SKM-1 treated with dmso at 0.1 percent for 144 hours (cell line): ENCODE measurements around the gene PUM2.
"Not testable (repeated sequence)": the region's sequence is repeated elsewhere in the genome, so short reads cannot be mapped to it uniquely, and the experiment has no call there.

Experiments
- DNase-seq: peaks from one replicate; lab custom pipeline; 2025; ENCODE audit not compliant: unreplicated experiment; lab: John Stamatoyannopoulos, UW

PUM2 gene

DNA sequence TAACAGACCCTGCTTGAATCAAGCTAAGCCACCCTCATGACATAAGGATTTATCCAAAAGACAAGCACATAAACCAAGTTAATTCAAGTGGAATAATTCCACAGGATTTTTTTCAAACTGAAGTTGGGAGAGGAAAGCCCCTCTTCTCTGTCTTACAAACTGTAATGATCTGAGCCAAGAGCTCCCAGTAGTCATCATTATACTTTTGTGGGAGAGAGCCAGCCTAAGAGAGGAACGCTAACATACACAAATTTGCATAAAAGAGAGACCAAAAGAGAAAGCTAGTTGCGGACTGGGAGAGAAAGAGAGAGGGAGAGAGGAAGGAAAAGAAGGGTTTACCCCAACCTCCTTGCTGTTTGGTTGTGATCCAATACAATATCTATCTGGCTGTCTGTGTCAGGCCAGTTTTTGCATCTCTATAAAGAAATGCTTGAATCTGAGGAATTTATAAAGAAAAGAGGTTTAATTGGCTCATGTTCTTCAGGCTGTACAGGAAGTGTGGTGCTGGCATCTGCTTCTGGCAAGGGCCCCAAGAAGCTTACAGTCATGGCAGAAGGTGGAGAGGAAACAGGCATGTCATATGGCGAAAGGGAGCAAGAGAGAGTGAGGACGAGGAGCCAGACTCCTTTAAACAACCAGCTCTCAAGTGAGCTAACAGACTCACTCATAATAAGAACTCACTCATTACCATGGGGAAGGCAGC lies 20.8 kb upstream of the PUM2 start:
- DNase-seq = no peak

DNA sequence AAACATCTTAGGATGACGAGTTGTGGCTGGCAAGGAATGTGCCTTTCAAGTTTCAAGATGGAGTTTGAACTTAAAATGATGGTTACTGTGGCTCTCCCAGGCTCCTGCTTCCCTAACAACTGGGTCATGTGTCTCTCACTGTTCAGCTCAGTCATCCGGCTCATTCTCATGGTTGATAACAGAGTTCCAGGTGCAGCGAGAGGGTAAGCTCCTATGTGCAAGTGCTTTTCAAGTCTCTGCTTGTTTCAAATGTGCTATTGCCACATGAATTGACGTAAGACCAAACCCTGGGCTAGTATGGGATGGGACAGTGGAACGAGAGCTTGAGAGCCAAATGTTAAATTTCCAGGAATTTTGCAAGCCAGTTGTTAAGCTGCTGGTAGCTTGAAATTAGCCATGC lies 19.5 kb upstream of the PUM2 start:
- DNase-seq = no peak

DNA sequence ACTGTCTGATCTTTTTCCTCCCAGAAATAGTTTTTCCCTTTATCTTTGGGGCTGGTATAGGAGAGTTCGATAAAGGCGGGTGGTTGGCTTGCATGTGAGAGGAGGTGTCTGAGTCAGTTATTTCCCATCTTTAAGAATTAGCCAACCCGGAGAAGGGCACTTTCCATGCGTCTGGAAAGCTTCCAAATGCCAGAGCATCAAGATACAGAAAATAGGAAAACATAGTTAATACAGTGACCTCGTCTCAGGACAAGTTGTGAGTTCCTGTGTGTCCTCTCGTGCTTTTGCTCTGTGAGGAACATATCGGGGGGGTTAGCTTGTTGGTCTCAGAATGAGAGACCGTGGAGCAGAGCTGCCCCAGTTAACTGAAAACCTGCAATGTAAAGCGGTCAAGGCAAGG lies 18.7 kb upstream of the PUM2 start:
- DNase-seq = no peak

DNA sequence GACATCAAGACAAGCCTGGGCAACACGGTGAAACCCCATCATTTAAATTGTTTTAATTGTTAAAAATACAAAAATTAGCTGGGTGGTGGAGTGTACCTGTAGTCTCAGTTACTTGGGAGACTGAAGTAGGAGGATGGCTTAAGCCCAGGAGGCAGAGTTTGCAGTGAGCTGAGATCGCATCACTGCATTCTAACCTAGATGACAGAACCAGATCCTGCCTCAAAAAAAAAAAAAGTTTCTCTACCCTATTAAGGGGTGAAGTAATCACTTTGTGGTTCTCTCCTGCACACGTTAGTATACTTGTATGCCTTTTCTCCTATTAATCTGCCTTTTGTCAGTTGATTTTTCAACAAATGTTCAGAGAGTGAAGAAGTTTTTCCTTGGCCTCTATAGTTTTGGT lies 18.1 kb upstream of the PUM2 start:
- DNase-seq = no peak

DNA sequence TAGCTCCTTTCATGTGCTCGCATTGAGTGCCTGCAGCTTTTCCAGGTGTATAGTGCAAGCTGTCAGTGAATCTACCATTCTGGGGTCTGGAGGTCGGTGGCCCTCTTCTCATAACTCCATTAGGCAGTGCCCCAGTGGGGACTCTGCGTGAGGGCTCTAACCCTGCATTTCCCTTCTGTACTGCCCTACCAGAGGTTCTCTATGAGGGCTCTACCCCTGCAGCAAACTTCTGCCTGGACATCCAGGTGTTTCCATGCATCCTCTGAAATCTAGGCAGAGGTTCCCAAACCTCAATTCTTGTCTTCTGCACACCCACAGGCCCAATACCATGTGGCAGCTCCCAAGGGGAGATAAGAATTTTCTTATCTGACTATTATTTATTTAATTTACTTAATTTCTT lies 17.3 kb upstream of the PUM2 start:
- not testable (repeated sequence) for DNase-seq

DNA sequence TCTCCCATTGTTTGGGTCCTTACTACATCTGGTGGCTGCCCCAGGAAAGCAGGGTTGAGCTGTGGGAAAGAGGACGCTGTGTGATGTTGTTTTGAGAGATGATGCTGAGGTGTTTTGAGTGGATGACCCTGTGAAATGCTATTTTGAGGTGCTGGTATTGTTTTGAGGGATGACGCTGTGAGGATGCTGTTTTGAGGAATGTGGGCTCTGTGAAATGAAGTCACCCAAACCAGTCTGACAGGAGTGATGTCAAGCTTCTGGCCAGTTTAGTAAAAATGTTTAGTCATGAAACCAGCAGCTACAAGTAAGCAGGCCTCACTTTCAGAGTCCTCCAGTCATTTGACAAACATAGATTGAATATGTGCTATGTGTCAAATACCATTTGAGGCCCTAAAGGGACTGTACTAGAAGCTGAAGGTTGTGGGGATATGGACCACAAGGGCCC lies 16.1 kb upstream of the PUM2 start:
- DNase-seq = no peak

DNA sequence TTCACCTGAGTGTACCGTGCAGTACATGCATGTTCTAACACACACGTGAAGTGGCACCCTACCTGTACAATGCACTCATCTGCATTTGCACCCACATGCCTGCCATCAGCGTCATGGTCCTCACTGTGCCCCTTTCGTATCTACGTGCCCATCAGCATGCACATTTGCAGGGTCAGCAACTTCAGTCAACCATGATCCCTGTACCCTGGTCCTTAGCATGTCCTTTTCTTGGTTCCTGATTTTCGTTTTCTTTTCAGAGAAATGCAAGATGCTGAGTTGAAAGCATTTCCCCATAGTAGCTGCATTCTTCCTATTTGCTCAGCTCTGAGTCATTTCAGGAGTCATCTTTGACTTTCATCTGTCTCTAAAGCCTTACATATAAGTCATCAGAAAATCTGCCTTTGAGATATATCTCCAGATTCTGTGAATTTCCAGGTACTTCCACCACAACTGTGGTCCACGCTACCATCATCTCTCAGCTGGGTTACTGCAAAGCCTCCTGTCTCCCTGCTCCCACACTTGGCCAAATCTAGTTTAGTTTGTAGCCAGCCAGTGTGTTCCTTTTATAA lies 14.7 kb upstream of the PUM2 start:
- DNase-seq = no peak

DNA sequence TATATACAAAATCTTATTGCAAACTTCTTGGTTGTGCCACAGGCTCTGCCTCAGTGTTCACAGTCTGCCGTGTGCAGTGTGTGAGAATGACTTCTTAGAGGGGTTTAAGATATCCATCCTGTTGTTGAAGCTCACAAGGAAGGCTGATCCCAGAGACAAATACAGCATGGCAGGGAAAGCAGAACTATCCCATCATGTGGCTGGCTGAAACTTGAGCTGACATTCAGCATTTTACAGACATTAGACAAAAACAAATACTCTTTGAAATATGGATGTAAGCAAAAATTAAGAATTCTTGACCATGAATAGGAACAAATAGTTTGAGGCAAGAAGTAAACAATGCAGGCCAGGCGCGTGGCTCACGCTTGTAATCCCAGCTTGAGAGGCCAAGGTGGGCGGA lies 12.9 kb upstream of the PUM2 start:
- no peak for DNase-seq

DNA sequence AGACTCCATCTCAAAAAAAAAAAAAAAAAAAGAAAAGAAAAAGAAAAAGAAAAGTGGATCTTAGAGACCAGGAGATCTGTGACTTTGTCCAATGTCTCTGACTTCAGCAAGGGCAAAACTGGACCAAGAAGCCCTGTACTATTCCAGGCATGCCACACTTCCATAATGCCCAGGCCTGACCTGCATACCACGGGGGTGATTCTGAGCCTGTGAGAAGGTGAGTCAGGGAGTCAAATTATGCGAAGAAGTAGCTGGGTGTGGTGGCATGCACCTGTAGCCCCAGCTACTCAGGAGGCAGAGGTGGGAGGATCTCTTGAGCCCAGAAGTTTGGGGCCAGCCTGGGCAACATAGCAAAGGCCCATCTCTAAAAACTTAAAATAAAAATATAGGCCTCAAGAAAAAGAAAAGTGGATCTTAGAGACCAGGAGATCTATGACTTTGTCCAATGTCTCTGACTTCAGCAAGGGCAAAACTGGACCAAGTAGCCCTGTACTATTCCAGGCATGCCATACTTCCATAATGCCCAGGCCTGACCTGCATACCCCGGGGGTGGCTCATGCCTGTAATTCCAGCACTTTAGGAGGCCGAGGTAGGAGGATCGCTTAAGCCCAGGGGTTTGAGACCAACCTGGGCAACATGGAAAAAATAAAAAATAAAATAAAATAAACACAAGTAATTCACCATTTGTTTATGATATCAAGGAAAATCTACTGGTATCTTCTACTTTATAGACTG lies 12.2 kb upstream of the PUM2 start:
- DNase-seq = no peak

DNA sequence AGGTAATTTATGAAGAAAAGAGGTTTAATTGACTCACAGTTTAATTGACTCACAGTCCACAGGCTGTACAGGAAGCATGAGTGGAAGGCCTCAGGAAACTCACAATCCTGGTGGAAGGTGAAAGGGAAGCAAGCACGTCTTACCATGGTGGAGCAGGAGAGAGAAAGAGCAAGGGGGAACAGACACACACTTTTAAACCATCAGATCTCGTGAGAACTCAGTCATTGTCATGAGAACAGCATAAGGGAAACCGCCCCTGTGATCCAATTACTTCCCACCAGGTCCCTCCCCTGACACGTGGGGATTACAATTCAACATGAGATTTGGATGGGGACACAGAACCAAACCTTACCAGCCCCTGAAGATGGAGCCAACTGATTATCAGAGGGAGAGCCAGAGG lies 11.2 kb upstream of the PUM2 start:
- no peak for DNase-seq

DNA sequence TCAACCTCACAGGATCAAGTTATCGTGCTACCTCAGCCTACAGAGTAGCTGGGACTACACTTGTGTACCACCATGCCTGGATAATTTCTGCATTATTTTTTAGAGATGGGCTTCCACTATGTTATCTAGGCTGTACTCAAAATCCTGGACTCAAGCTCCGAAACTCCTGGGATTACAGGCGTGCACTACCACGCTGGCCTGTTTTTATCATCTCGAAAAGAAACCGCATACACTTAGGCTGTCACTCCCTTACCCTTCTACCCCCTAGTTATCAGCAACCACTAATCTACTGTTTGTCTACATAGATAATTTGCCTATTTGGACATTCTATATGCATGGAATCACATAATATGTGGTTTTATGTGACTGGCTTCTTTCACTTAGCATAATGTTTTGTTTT lies 8.5 kb upstream of the PUM2 start:
- DNase-seq = no peak

DNA sequence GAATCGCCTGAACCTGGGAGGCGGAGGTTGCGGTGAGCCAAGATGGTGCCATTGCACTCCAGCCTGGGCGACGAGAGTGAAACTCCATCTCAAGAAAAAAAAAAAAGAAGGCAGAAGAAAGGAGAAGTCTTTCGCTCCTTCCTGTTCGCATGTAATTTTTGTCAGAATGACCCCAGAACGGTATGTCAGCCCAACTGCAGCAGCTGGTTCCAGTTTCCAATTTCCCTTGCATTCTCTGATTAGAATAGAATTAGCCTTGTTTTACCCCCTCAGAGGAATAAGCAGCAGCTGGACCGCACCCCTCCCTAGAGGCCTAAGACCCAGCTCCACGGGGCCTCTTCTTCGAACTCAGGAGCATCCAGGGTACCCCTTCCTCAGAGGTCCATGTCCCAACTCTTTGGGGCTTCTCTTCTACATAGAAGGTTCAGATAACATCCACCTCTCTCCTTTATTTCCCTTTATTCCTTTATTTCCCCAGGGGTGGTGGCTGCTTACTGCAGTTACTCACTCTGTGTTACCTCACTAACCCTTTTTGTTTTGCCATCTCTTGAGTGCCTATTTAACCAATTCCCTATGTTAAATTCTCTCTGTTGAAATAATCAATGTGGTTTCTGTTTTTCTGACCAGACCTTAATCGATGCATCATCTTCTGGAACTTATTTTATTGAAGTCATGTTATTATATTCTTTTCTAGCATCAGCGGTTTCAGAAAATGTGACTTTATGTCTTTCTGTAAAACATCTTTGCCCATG lies 7.2 kb upstream of the PUM2 start:
- peak; percentile 22 for DNase-seq

DNA sequence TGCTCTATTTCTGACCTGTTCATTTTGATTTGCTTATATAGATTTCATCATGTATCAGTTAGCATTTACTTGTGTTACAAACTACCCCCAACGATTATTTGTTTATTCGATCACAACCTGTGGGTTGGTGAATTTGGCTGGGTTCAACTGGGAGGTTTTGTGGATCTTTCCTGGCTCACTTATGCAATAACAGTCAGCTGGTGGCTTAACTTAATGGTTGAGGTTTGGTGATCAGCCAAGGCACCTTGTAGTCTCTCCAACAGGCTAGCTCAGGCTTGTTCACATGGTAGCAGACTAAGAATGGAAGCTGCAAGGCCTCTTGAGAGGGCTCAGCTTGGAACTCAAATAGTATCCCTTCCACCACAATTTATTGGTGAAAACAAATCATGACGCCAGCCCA lies 5.4 kb upstream of the PUM2 start:
- DNase-seq = peak; percentile 79

DNA sequence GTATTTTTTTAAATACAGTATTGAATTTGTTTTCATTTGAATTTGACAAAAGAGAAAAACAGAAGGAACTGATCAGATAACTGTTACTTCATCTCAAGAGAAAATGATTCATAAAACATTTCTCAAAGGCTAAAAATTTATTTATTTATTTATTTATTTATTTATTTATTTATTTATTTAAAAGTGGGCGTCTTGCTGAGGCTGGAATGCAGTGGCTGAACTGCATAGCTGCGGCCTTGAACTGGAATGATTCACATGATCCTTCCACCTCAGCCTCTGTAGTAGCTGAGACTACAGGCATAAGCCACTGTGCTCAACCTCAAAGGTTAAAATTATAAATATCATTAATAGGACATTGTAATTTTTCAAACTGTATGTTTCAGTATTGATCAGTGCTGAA lies 4.5 kb upstream of the PUM2 start:
- DNase-seq = no peak

DNA sequence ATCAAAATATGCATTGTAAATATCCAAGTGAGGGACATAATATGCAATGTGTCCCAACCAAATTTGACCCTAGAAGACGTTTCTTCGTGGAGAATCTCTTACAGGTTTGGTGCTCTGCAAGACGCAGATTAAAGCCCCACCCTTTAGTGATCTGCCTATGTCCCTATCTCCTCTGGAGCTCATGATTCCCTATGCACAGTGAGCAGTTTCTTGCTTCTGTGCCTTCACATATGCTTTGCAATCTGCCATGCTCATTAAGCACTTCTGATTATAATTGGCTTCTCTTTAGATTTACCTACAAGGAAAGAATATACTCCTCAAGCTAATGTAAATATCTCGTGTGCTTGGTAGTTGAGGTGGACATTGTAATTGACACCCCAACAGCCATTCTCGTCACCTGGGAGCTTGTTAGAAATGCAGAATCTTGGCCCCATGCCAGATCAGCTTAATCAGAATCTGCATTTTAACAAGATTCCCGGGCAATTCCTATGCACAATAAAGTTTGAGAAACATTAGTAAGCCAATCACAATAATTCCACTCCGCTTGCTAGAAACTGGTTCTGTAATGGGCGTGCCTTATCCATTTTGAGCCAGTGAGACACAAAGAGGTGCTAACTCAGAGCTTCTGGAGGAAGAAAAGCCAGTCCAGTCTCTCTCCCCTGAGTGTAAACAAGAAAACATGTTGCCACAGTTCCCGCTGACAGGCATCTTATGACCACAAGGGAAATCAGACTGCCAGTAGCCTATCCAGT lies 2.8 kb upstream of the PUM2 start:
- DNase-seq = no peak

DNA sequence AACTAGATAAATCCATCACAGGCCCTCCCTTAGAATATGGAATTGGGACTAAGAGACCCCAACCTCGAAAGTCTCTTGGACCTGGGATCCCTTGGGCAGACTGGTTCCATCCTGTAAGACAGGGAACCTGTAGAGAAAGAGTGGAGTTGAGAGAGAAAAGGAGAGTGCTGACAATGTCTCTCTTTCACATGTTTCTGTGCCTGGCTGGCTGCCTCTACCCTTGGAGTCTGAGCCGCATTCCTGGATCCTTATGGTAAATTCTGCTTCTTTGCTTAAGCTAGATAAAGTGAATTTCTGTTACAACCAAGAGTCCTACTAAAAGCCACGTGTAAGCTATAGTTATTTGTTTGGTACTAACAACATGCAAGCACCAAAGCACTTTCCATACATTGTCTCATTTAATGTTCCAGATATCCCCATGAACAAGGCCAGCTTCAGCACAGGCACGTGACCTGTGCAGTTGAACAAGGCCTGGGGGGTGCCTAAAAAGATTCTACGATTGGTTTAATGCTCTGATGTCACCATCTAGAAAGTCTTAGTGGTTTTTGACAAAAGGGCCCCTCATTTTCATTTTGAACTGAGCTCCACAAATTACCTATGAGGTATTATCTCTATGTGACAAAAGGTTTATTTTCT lies 2.1 kb upstream of the PUM2 start:
- DNase-seq = no peak

DNA sequence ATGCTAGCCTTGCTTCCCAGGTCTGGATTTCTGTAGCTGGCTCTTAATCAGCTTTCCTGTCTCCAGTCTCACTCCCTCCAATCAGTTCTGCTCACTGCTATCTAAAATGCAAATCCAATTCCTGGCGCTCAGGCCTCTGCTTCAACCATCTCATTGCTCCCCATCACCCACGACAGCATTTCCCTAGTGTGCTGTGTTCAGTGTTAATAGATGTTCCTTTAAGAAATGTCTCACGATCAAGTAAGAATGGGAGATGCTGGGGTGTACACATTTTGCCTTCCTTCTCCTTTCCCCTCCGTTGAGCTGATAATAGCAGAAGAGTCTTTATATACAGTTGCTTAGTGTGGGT lies 1.6 kb upstream of the PUM2 start:
- no peak for DNase-seq

DNA sequence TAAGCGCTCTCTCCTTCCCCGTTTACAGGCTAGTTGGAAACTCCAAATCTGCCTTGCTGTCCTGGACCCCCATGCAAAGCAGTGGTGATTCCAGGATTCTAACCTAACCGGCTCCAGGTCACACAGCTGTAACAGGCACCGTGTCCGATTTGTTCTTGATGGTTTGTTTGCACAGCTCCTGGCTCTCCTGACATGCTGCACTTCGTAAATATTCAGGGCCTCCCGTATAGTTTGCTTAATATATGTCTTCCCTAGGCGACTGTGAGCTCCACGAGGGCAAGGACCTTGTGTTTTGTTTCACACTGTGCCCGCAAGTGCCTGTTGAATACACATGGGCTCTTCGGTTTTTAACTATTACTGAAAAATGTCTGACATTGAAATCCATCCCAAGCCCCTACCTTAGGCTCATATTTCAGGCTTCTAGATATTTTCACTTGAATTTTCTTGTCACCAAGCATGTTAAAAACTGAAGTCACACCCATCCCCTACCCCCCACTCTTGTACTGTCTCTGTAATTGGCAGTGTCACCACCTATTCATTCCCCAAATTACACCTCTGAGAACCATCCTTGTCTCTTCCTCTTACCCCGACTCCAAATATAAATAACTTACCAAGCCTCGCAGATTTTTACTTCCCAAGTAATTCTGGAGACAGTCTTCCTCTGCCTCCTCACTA lies 1.0 kb upstream of the PUM2 start:
- DNase-seq = no peak

DNA sequence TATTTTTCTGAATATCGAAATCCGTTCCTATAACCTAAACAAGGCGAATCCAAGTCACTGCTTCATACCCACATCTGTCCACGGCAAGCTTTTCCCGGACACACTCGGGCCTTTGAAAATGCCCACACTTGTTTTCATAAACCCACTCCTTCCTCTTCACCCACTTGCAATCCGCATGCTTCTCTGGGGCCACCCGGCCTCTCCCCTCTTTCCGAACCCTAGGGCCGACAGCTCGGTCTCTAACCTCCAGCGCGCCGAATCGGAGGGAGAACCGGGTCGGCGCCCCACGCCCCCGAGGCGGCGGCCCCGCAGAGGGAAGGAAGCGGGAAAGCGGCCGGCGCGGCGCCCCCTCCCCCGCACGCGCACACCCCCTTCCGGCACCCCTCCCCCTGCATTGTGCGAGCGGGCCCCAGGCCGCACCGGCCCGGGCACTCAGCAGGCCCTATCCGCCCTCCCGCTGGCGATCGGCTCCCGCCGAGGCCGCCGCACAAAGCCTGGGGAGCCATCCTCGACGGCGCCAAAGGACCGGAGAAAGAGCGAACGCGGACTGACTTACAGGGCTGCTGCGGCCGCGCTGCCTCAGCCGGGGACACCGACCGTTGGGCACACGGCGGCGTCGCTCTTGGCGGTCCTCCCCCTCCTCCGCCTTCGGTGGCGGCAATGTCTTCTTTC lies 467 bp downstream of the PUM2 start:
- DNase-seq = peak; percentile 44

DNA sequence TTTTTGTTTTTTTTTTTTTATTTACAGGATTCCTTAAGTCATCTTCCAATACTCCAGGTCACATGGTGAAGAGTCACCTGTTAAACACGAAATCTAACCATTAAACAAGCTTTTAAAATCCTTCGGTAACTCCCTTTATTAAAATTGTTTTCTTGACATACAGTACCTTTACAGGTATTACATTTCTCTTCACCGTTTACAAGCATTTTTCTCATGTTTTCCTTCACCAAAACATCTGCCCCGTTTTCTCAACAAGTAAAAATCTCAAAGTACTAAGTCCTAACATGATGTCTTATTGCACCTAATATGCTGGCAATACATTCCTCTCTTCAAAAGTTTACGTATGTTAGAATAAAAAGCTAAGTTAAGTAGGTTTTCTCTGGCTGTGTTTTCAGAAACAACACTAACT lies 1.1 kb downstream of the PUM2 start:
- DNase-seq = no peak
